Tibial nerve (tissue), 4 donors: ENCODE measurements around the gene PRKCE. TPM values are rescaled to one million over a fixed set of nuclear protein-coding genes. Genes with fewer than 3 reads are reported as not detected.

Source experiments
- DNase-seq, 2 donors: peaks; one replicate each; pipeline ENCODE4 v3.0.0-alpha.2; 2019; ENCODE audit warnings: low spot score in 2 of 2
- H3K27ac ChIP-seq, 4 donors: fragments of 200-600 bp; sonication (generic) in 3 of 4; one replicate each; pipeline ENCODE4 v1.5.1; 2017 to 2019; ENCODE audit warnings: mild to moderate bottlenecking in 1 of 4
- H3K27me3 ChIP-seq, 2 donors: fragments of 200-600 bp; sonication (generic) in 1 of 2; one replicate each; pipeline versions ENCODE4 v1.5.1 to v1.6.0; 2017 to 2019
- H3K36me3 ChIP-seq, 3 donors: fragments of 200-600 bp; sonication (generic); one replicate each; pipeline ENCODE4 v1.5.1; 2018 to 2019
- H3K4me1 ChIP-seq, 4 donors: fragments of 200-600 bp; sonication (generic) in 3 of 4; one replicate each; pipeline ENCODE4 v1.5.1; 2017 to 2019
- H3K4me3 ChIP-seq, 4 donors: fragments of 200-600 bp; sonication (generic) in 3 of 4; one replicate each; pipeline ENCODE4 v1.5.1; 2017 to 2019; ENCODE audit warnings: mild to moderate bottlenecking in 1 of 4, moderate library complexity in 1 of 4
- H3K9me3 ChIP-seq, 4 donors: fragments of 200-600 bp; sonication (generic) in 3 of 4; one replicate each; pipeline ENCODE4 v1.5.1; 2017 to 2019
- EP300 ChIP-seq, 2 donors: sonication (generic); formaldehyde crosslinking; IDR thresholded peaks; one replicate each; pipeline ENCODE4 v1.6.1; 2017; ENCODE audit warnings: antibody characterized with exemption in 2 of 2, mild to moderate bottlenecking in 1 of 2
- POLR2A ChIP-seq, 2 donors: fragments of 450-650 bp; IDR thresholded peaks; one replicate each; pipeline ENCODE4 v1.6.1; 2017; ENCODE audit warnings: antibody characterized with exemption in 2 of 2, mild to moderate bottlenecking in 2 of 2, moderate library complexity in 2 of 2
- WGBS, 2 donors: methylation state at CpG; one replicate each; pipeline ENCODE4 v1.1.5; 2018; 5-methylcytosine and 5-hydroxymethylcytosine counted together
- total RNA-seq, 4 donors: library from RNA; depleted of rRNA; stranded (reverse); fragments of >200 nt; gene quantifications; one replicate each; pipeline ENCODE4 v1.1.0, GENCODE V29; 2016
- TF ChIP-seq, protein P1 (sequence below), 5 experiments: fragments of 200-600 bp in 3 of 5; fragments of 450-650 bp in 2 of 5; sonication (generic) in 3 of 5; IDR thresholded peaks; one replicate each; pipeline ENCODE4 v1.5.1; 2016 to 2019; ENCODE audit warnings: antibody characterized with exemption in 5 of 5, mild to moderate bottlenecking in 3 of 5, moderate library complexity in 2 of 5

The PRKCE gene
- total RNA-seq, 4 donors from 2014 or later: 14.4 to 22.4 (median 17.9) TPM

DNA sequence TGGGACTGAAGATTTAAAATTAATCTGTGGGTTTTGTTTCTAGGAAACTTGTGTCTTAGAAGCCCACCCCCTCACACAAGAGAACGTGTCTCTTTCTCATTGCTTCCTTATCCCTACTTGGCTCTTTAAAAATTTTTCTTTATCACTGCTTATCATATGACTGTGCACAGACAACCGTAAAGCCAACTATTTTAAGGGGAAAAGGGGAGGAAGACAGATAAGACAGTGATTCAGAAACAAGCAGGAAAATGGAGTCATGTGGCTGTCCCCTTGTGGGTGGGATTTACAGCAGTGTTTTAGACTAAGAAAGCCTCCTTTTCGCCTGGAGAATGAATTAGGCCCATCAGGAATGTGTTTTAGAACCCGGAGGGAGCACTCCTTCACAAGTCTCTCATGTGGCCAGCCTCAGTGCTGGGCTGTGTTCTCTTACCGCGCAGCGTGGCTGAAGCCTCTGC, 17.6 kb downstream of the PRKCE start:
- no peaks in the 10 kb centered on the region for H3K27me3 ChIP-seq
- no peak for DNase-seq
- H3K4me1 ChIP-seq: peaks cover 0 to 10% (median 0%) of the 10 kb centered on the region in 4 donors
- 41 to 44% methylated on average over 7 of the region's 7 CpGs for WGBS, 2 donors
- H3K27ac ChIP-seq: peak overlapping the region in 1 of 4 donors; percentile 23
- no peaks in the 10 kb centered on the region for H3K36me3 ChIP-seq
- H3K9me3 ChIP-seq: no peaks in the 10 kb centered on the region
- H3K4me3 ChIP-seq: no peak overlapping the region
- TF ChIP-seq, protein P1, sequence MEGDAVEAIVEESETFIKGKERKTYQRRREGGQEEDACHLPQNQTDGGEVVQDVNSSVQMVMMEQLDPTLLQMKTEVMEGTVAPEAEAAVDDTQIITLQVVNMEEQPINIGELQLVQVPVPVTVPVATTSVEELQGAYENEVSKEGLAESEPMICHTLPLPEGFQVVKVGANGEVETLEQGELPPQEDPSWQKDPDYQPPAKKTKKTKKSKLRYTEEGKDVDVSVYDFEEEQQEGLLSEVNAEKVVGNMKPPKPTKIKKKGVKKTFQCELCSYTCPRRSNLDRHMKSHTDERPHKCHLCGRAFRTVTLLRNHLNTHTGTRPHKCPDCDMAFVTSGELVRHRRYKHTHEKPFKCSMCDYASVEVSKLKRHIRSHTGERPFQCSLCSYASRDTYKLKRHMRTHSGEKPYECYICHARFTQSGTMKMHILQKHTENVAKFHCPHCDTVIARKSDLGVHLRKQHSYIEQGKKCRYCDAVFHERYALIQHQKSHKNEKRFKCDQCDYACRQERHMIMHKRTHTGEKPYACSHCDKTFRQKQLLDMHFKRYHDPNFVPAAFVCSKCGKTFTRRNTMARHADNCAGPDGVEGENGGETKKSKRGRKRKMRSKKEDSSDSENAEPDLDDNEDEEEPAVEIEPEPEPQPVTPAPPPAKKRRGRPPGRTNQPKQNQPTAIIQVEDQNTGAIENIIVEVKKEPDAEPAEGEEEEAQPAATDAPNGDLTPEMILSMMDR (IDR thresholded peaks at IDR 0.05): no peak
- TF ChIP-seq POLR2A (IDR thresholded peaks at IDR 0.05) (no peak), EP300 (IDR thresholded peaks at IDR 0.05) (no peak)

- Histone ChIP-seq H3K27me3 (no peaks in the 10 kb centered on the region), H3K9me3 (no peaks in the 10 kb centered on the region), H3K4me1 (peaks cover 0 to 21% (median 6%) of the 10 kb centered on the region in 4 donors), H3K36me3 (no peaks in the 10 kb centered on the region), H3K4me3 (no peak overlapping the region), H3K27ac (no peak overlapping the region)
- WGBS, 2 donors: 77 to 84% methylated on average over 4 of the region's 4 CpGs
- DNase-seq: no peak
- TF ChIP-seq EP300 (IDR thresholded peaks at IDR 0.05) (no peak), POLR2A (IDR thresholded peaks at IDR 0.05) (no peak)
- TF ChIP-seq, protein P1 (IDR thresholded peaks at IDR 0.05): no peak
These were observed 19.2 kb downstream of the PRKCE start for GRCh38 chr2:45670646-45671045.

DNA sequence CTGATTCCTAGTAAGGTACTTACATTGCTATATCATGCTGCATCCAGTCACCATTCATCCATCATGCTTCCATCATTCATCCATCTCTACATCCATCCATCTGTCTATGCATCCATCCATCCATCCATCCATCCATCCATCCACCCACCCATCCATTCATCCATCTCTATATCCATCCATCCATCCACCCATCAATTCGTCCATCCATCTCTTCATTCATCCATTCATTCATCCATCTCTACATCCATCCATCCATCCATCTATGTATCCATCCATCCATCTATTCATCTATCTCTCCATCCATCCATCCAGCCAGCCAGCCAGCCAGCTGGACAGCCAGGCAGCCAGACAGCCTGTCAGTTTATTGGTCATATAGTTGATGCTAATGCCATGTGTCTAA, 20.7 kb downstream of the PRKCE start:
- peaks cover 0 to 28% (median 7%) of the 10 kb centered on the region in 4 donors for H3K4me1 ChIP-seq
- no peak overlapping the region for H3K27ac ChIP-seq
- no peaks in the 10 kb centered on the region for H3K9me3 ChIP-seq
- no peaks in the 10 kb centered on the region for H3K36me3 ChIP-seq
- H3K4me3 ChIP-seq: no peak overlapping the region
- no peak for DNase-seq
- no peaks in the 10 kb centered on the region for H3K27me3 ChIP-seq
- 95 to 98% methylated on average over 1 of the region's 1 CpG for WGBS, 2 donors
- TF ChIP-seq EP300 (IDR thresholded peaks at IDR 0.05) (no peak), POLR2A (IDR thresholded peaks at IDR 0.05) (no peak)
- TF ChIP-seq, protein P1 (IDR thresholded peaks at IDR 0.05): no peak

DNA sequence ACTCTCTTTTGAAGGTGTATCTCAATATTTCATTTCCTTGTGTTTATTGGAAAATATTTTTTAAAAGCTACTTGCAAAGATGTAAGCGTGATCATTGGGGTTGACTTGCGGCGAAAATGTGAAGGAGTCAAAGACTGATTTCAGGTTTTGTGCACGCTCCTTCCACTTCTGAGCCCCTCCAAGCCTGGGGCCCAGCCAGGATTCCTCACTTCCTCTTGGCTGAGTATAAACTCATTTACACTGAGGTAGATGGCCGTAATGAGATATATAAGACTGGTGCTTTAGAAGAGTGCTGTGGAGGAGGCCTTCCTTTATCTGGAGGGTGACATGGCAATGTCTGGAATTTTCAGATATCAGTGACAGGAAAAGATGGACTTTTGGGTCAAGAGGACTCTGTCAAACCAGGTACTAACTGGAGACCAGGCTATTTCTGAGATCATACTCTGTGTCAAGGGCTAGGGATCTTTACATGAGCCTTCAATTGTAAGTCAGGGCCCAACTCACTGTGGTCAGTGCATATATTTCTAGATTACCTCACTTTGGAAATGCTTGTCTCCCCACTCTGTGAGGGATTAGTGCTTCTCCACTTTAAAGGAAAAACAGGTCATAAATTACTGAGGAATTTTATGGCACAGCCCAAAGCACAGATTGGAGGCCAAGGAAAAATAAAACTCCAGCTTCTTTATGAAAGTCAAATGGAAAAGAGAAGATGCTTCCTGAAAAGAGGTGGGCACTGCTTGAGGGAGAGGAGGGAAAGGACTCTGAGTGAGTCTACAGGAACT, 22.8 kb downstream of the PRKCE start:
- no peak overlapping the region for H3K4me3 ChIP-seq
- no peaks in the 10 kb centered on the region for H3K36me3 ChIP-seq
- WGBS, 2 donors: 92 to 96% methylated on average over 5 of the region's 5 CpGs
- H3K27me3 ChIP-seq: no peaks in the 10 kb centered on the region
- H3K4me1 ChIP-seq: peaks cover 0 to 31% (median 9%) of the 10 kb centered on the region in 4 donors
- no peaks in the 10 kb centered on the region for H3K9me3 ChIP-seq
- no peak for TF ChIP-seq EP300 (IDR thresholded peaks at IDR 0.05)
- TF ChIP-seq, protein P1 (IDR thresholded peaks at IDR 0.05): no peak
- TF ChIP-seq POLR2A (IDR thresholded peaks at IDR 0.05): no peak
- H3K27ac ChIP-seq: no peak overlapping the region
- DNase-seq: no peak

DNA sequence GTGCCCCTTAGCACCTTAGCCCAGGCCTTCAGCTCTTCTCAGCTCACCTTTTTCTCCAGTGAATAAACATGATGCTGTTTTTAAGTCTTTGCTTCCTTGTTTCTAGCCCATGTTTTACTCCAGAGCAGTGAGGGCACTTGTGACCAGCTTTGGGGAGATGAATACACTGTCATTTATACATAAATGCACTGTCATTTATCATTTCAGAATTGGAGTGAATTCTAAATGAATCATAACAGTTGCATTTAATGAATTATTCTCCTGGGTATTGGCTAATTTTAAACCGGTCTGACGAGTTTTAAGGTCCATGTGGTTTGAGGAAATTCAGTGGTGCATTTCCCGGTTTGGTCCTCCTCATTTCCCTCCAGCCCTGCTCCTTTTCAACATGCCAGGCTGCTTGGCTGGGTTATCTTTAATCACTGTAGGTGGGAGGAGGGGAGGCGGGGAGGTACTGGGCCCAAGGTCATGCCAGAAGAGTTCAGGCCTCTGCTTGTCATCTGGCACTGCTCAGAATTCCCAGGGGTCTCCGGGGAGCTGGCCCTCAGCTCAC, 23.9 kb downstream of the PRKCE start:
- Histone ChIP-seq H3K4me3 (no peak overlapping the region), H3K4me1 (peaks cover 0 to 38% (median 17%) of the 10 kb centered on the region in 4 donors), H3K9me3 (no peaks in the 10 kb centered on the region), H3K36me3 (no peaks in the 10 kb centered on the region), H3K27me3 (no peaks in the 10 kb centered on the region), H3K27ac (peak overlapping the region in 3 of 4 donors; percentile 35 to 48 (median 41))
- TF ChIP-seq EP300 (IDR thresholded peaks at IDR 0.05) (no peak), POLR2A (IDR thresholded peaks at IDR 0.05) (no peak)
- TF ChIP-seq, protein P1 (IDR thresholded peaks at IDR 0.05): no peak
- WGBS, 2 donors: 53 to 55% methylated on average over 5 of the region's 5 CpGs
- DNase-seq: no peak
